Measurements from ENCODE around the gene CCDC24.

The CCDC24 gene

DNA sequence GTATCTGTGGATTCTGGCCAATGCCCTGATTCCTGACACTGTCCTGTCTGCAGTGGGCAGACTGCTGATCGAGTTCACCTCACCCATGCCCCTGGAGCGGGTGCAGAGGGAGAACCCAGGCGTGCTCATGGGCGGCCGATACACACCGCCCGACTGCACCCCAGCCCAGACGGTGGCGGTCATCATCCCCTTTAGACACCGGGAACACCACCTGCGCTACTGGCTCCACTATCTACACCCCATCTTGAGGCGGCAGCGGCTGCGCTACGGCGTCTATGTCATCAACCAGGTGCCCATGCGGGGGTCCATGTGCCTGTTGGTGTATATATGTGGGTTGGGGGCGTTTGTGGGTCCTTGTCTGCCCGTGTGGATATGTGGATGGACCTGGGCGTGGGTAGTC is 9.8 kb upstream of the CCDC24 start:
- no peak for DNase-seq

- DNase-seq: no peak
Measured at GRCh38 chr1:43982241-43982640, 9.2 kb upstream of the CCDC24 start.

DNA sequence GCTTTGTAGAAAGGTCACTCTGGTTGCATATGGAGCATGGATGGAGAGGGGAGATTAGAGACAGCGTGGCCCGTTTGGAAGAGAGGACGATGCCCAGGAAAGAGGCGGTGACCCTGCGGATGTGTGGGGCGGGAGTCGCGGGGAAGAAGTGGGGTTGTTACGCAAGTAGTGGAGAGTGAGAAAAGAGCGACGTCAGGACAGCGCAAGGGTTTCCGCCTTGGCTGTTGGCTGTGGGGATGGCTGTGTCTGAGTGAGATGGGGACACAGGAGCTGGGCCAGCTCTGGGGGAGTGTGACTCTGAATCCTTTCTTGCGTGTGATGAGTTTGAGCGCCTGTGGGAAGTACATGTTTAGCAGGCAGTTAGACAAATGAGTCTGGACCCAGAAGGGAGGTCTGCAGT is 8.6 kb upstream of the CCDC24 start:
- no peak for DNase-seq

- DNase-seq: no peak
Measured at GRCh38 chr1:43983253-43983899, 8.0 kb upstream of the CCDC24 start.

DNA sequence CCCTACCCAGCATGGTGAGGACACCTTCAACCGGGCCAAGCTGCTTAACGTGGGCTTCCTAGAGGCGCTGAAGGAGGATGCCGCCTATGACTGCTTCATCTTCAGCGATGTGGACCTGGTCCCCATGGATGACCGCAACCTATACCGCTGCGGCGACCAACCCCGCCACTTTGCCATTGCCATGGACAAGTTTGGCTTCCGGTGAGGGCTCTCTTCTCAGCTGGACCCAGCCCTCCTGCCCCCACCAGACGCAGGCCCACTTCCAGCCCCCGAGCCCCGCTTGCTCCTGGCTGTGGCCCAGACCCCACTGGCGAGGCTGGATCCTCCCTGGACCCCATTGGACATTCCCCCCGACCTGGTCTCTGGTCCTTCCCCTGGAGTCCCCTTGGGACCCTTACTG is 6.5 kb upstream of the CCDC24 start:
- no peak for DNase-seq

DNA sequence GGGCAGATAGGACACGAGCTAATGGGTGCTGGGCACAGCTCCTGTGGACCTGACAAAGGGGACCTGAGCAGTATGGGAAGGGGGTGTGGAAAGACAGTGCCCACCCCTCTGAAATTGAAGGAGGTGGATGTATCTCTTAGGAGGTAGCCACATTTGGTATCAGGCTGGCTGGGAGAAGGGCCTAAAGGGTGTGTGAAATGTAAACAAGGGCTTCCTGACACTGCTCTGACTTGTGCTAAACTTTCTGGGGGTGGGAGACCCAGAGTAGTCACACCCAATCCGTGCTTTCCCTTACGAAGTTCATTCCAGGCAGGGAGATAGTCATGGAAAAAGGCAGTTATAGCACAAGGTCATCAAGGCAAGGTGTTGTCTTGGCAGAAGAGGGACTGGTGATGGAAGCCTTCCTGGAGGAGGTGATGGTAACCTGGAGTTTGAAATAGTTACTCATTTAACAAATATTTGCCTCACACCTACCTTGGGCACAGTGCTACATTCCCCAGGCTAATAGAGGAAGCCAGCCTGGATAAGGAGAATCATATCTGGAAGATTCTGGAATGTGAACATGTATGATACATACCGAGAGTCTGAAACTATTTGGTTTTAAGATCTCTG is 5.3 kb upstream of the CCDC24 start:
- DNase-seq: no peak

DNA sequence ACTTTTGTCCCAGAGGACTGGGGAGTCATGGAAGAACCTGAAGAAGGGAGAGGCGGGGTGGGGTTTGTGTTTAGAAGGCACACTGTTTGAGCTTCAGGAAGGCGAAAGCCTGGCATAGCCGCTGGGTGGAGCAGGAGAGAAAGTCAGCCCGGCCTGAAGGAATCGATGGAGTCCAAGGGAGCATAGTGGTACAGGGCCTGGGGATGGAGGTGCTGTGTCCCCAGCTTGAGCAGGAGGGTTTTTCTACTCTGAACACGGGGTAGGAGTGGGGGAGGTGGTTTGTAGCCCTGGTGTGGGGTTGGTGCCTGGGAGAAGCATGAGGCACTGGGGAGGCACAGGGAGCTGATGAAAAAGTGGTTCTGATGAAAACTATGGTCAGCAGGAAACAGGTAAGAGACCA is 4.7 kb upstream of the CCDC24 start:
- no peak for DNase-seq

GRCh38 chr1:43987159-43987902 is 4.1 kb upstream of the CCDC24 start:
- DNase-seq: no peak

GRCh38 chr1:43990271-43991199 is 864 bp upstream of the CCDC24 start:
- DNase-seq: no peak

- DNase-seq: no peak
Measured at GRCh38 chr1:43991200-43991475, 261 bp upstream of the CCDC24 start.

GRCh38 chr1:43992232-43992995 is 1.0 kb downstream of the CCDC24 start:
- no peak for DNase-seq

GRCh38 chr1:43993206-43993914 is 2.0 kb downstream of the CCDC24 start:
- no peak for DNase-seq

- DNase-seq: no peak
Measured at GRCh38 chr1:43994071-43994470, 2.7 kb downstream of the CCDC24 start.

- DNase-seq: peak; percentile 30
Measured at GRCh38 chr1:43994794-43995790, 3.7 kb downstream of the CCDC24 start.

- DNase-seq: no peak
Measured at GRCh38 chr1:43995984-43996732, 4.8 kb downstream of the CCDC24 start.

- DNase-seq: no peak
Measured at GRCh38 chr1:43996733-43997115, 5.3 kb downstream of the CCDC24 start.

GRCh38 chr1:43997295-43997999 is 6.0 kb downstream of the CCDC24 start:
- no peak for DNase-seq

DNA sequence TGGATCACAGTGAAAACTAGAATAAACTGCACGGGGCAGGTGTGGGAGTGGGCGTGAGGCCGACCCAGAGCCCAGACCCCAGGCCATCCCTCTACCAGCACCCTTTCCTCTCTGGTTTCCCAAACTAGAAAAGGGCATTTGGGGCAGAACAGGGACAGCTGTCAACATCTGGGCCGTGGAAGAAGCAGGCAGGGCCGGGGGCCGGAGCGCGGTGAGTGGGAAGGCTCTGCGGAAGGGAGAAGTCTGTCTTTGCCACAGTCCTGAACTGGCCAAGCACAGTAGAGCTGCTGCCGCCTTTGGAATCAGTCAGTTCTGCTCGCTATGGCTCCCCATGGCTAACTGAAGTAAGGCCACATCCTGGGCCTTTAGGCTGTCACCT is 6.6 kb downstream of the CCDC24 start:
- no peak for DNase-seq

GRCh38 chr1:43999455-43999854 is 8.1 kb downstream of the CCDC24 start:
- no peak for DNase-seq
